Measurements from ENCODE around the gene PWWP2A.

Gene PWWP2A

GRCh38 chr5:160119142-160119904 is at the start of gene PWWP2A:
TSS of gene PWWP2A (minus strand) at chr5:160119450. CDS start at chr5:160119388, 62 bp downstream.
- TF ChIP-seq CTCF (conservative IDR thresholded peaks at IDR 0.05; ENCODE audit: low read depth): peak; percentile 22; the same call in 1 of the 2 replicates
- CTCF ChIA-PET: interaction anchor here (0.6 to 0.7 kb wide), 2 partner anchors 47 to 779 kb away, joined by 3 to 4 read pairs; no protein-coding TSS in a partner anchor
- POLR2A ChIA-PET (ENCODE audit: low non-redundant PET): no interaction called here
- peak within 1 kb of the TSS; percentile 89 for H3K27ac ChIP-seq
- DNase-seq (ENCODE audit: low spot score): peak; percentile 100

- DNase-seq (ENCODE audit: low spot score): no peak
- H3K27ac ChIP-seq: no peak overlapping the region
- CTCF ChIA-PET: interaction anchor here (0.6 kb wide), 2 partner anchors 16 to 271 kb away, joined by 3 to 5 read pairs; no protein-coding TSS in a partner anchor
- POLR2A ChIA-PET (ENCODE audit: low non-redundant PET): no interaction called here
- no peak for TF ChIP-seq CTCF (conservative IDR thresholded peaks at IDR 0.05; ENCODE audit: low read depth)
Observed at GRCh38 chr5:160167624-160168165, 48.4 kb upstream of the PWWP2A start.

GRCh38 chr5:160166973-160167623 is 47.8 kb upstream of the PWWP2A start:
- ChIA-PET POLR2A (ENCODE audit: low non-redundant PET) (no interaction called here), CTCF (no interaction called here)
- no peak for DNase-seq (ENCODE audit: low spot score)
- no peak for TF ChIP-seq CTCF (conservative IDR thresholded peaks at IDR 0.05; ENCODE audit: low read depth)
- H3K27ac ChIP-seq: no peak overlapping the region

GRCh38 chr5:160166069-160166972 is 47.1 kb upstream of the PWWP2A start:
- no peak for TF ChIP-seq CTCF (conservative IDR thresholded peaks at IDR 0.05; ENCODE audit: low read depth)
- POLR2A ChIA-PET (ENCODE audit: low non-redundant PET): interaction anchor here (0.5 to 0.6 kb wide), 2 partner anchors 13 to 37 kb away, joined by 3 to 4 read pairs; no protein-coding TSS in a partner anchor
- DNase-seq (ENCODE audit: low spot score): no peak
- peak overlapping the region; percentile 96 for H3K27ac ChIP-seq
- CTCF ChIA-PET: interaction anchor here (0.6 kb wide), 2 partner anchors 47 to 58 kb away, joined by 4 to 6 read pairs; partner anchors contain the start of gene PWWP2A

- peak; percentile 99 for DNase-seq (ENCODE audit: low spot score)
- H3K27ac ChIP-seq: peak overlapping the region; percentile 96
- POLR2A ChIA-PET (ENCODE audit: low non-redundant PET): interaction anchor here (0.5 to 1.0 kb wide), 6 partner anchors 9 to 194 kb away, joined by 3 to 8 read pairs (median 4); no protein-coding TSS in a partner anchor
- TF ChIP-seq CTCF (conservative IDR thresholded peaks at IDR 0.05; ENCODE audit: low read depth): no peak
- CTCF ChIA-PET: interaction anchor here (0.6 to 0.9 kb wide), 3 partner anchors 34 to 57 kb away, joined by 3 to 6 read pairs (median 4); partner anchors contain the start of gene PWWP2A
Observed at GRCh38 chr5:160165137-160166068, 46.2 kb upstream of the PWWP2A start.
